CD4-positive, alpha-beta T cell treated with Interferon alpha-2 for 1 hour (primary cell): ENCODE results near the gene SCLT1.

Source experiments
- DNase-seq, 2 donors: peaks; one replicate each; pipeline ENCODE4 v3.0.0-alpha.2; 2020 to 2022

The SCLT1 gene

GRCh38 chr4:128835498-128836222, 257.7 kb downstream of the SCLT1 start:
- DNase-seq: no peak
